Fibroblast of skin of right biceps (primary cell): Measurements from ENCODE around the gene KEAP1.
A peak's percentile ranks its signal among the peaks of the same experiment; 100 is the strongest.
"Not testable (repeated sequence)": the region's sequence is repeated elsewhere in the genome, so short reads cannot be mapped to it uniquely, and the experiment has no call there.

Experiments
- DNase-seq: peaks from one replicate; pipeline ENCODE4 v3.0.0-alpha.2; 2013

KEAP1 gene

GRCh38 chr19:10503002-10503789 lies at the start of gene KEAP1:
TSS of gene KEAP1 (minus strand) at chr19:10503356. CDS start at chr19:10500033, 3,323 bp downstream.
- DNase-seq = peak; percentile 39

GRCh38 chr19:10552510-10553053 lies 49.4 kb upstream of the KEAP1 start:
- DNase-seq = no peak

- peak; percentile 28 for DNase-seq
These were observed 48.6 kb upstream of the KEAP1 start for GRCh38 chr19:10551698-10552301.

- not testable (repeated sequence) for DNase-seq
These were observed 47.9 kb upstream of the KEAP1 start for GRCh38 chr19:10551006-10551405.

- DNase-seq = no peak
These were observed 47.2 kb upstream of the KEAP1 start for GRCh38 chr19:10550336-10550735.

GRCh38 chr19:10549733-10550132 lies 46.6 kb upstream of the KEAP1 start:
- no peak for DNase-seq

GRCh38 chr19:10548746-10549276 lies 45.7 kb upstream of the KEAP1 start:
- no peak for DNase-seq

- no peak for DNase-seq
These were observed 43.7 kb upstream of the KEAP1 start for GRCh38 chr19:10546817-10547216.

- no peak for DNase-seq
These were observed 41.6 kb upstream of the KEAP1 start for GRCh38 chr19:10544753-10545251.

GRCh38 chr19:10544242-10544752 lies 41.1 kb upstream of the KEAP1 start:
- DNase-seq = no peak

GRCh38 chr19:10543420-10544241 lies 40.5 kb upstream of the KEAP1 start, which contains the start of gene ATG4D:
TSS of gene ATG4D (plus strand) at chr19:10543904. CDS start at chr19:10544091, 187 bp downstream.
- peak; percentile 67 for DNase-seq

- no peak for DNase-seq
These were observed 39.9 kb upstream of the KEAP1 start for GRCh38 chr19:10543059-10543419.

GRCh38 chr19:10539016-10539415 lies 35.9 kb upstream of the KEAP1 start:
- not testable (repeated sequence) for DNase-seq

- no peak for DNase-seq
These were observed 35.2 kb upstream of the KEAP1 start for GRCh38 chr19:10538204-10538983.

- DNase-seq = no peak
These were observed 34.5 kb upstream of the KEAP1 start for GRCh38 chr19:10537668-10538067.

- DNase-seq = no peak
These were observed 32.5 kb upstream of the KEAP1 start for GRCh38 chr19:10535613-10536012.

- DNase-seq = peak; percentile 89
These were observed 30.7 kb upstream of the KEAP1 start for GRCh38 chr19:10533646-10534386.

GRCh38 chr19:10532457-10532856 lies 29.3 kb upstream of the KEAP1 start:
- no peak for DNase-seq

- not testable (repeated sequence) for DNase-seq
These were observed 23.7 kb upstream of the KEAP1 start for GRCh38 chr19:10526887-10527286.

- no peak for DNase-seq
These were observed 22.5 kb upstream of the KEAP1 start for GRCh38 chr19:10525636-10526035.

- no peak for DNase-seq
These were observed 20.0 kb upstream of the KEAP1 start for GRCh38 chr19:10523135-10523636.
